Peyer's patch (tissue), 4 donors: ENCODE measurements around the gene RRP9.

Experiments used
- CTCF ChIP-seq, 6 experiments: fragments of 450-650 bp in 4 of 6; fragments of 200-600 bp in 2 of 6; sonication (generic) in 1 of 6; IDR thresholded peaks; one replicate each; pipeline ENCODE4 v1.5.1; 2017 to 2019; ENCODE audit warnings: antibody characterized with exemption in 6 of 6, mild to moderate bottlenecking in 3 of 6, moderate library complexity in 1 of 6
- POLR2A ChIP-seq, 2 donors: fragments of 450-650 bp; IDR thresholded peaks; one replicate each; pipeline ENCODE4 v1.5.1; 2017; ENCODE audit warnings: antibody characterized with exemption in 2 of 2, mild to moderate bottlenecking in 2 of 2, moderate library complexity in 2 of 2

GRCh38 chr3:51977446-51978142 lies 35.9 kb upstream of the RRP9 start:
- TF ChIP-seq CTCF (IDR thresholded peaks at IDR 0.05) (no peak), POLR2A (IDR thresholded peaks at IDR 0.05) (no peak)
